ENCODE data around the gene CALM1.

The CALM1 gene

DNA sequence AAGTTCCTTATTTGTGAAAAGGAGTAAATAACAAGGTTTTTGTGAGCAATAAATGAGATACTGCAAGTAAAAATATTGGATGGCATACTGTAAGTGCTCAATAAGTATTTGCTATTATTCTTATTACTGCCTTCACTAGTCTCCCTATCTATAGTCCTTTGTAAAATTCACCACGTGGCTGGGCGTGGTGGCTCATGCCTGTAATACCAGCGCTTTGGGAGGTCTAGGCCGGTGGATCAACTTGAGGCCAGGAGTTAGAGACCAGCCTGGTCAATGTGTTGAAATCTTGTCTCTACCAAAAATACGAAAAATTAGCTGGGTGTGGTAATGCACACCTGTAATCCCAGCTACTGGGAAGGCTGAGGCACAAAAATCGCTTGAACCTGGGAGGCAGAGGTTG, 18.6 kb upstream of the CALM1 start (continued):
- TF ChIP-seq, protein P1, sequence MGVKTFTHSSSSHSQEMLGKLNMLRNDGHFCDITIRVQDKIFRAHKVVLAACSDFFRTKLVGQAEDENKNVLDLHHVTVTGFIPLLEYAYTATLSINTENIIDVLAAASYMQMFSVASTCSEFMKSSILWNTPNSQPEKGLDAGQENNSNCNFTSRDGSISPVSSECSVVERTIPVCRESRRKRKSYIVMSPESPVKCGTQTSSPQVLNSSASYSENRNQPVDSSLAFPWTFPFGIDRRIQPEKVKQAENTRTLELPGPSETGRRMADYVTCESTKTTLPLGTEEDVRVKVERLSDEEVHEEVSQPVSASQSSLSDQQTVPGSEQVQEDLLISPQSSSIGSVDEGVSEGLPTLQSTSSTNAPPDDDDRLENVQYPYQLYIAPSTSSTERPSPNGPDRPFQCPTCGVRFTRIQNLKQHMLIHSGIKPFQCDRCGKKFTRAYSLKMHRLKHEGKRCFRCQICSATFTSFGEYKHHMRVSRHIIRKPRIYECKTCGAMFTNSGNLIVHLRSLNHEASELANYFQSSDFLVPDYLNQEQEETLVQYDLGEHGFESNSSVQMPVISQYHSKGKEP (tag by site-specific recombination; IDR thresholded peaks at IDR 0.05), result no peak
- TF ChIP-seq GLI4 (tag by site-specific recombination; IDR thresholded peaks at IDR 0.05) (no peak), SETDB1 (IDR thresholded peaks at IDR 0.05; ENCODE audit: insufficient read length, low read length) (no peak), ZNF629 (tag by site-specific recombination; IDR thresholded peaks at IDR 0.05) (no peak)

DNA sequence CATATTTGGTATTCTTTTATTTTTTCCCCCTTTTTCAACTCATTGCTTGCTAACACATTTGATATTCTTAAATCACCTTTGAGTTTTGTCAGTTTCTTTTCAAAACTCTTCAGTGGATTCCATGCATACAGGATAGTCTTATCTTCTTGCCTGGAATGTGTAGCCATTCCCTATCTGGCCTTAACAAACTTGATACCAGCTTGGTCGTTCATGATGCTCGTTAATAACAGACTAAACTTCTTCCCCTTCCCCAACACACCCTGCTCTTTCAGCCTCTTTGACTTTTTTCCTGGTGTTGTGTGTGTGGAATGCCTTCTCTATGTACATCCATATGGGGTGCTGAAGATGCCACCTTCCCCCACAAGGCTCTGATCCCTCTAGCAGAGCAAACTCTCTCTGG, 17.7 kb upstream of the CALM1 start:
- H3K4me3 ChIP-seq (ENCODE audit: low read depth, low read length), result no peak overlapping the region
- ChIA-PET CTCF (no interaction called here), POLR2A (no interaction called here)
- no peaks in the 10 kb centered on the region for H3K36me3 ChIP-seq (ENCODE audit: control insufficient read depth in 2 of 2, insufficient read depth in 1 of 2, low read length in 2 of 2)
- no peaks in the 10 kb centered on the region for H3K9me3 ChIP-seq (ENCODE audit: control insufficient read depth, insufficient read depth, low read depth, low read length)
- H3K27ac ChIP-seq (ENCODE audit: extremely low read depth, low read depth, low read length), result no peak overlapping the region
- TF ChIP-seq, protein P2, sequence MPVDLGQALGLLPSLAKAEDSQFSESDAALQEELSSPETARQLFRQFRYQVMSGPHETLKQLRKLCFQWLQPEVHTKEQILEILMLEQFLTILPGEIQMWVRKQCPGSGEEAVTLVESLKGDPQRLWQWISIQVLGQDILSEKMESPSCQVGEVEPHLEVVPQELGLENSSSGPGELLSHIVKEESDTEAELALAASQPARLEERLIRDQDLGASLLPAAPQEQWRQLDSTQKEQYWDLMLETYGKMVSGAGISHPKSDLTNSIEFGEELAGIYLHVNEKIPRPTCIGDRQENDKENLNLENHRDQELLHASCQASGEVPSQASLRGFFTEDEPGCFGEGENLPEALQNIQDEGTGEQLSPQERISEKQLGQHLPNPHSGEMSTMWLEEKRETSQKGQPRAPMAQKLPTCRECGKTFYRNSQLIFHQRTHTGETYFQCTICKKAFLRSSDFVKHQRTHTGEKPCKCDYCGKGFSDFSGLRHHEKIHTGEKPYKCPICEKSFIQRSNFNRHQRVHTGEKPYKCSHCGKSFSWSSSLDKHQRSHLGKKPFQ (tag by site-specific recombination; IDR thresholded peaks at IDR 0.05), result no peak
- TF ChIP-seq CTCF (tag by site-specific recombination; IDR thresholded peaks at IDR 0.05) (no peak), ZNF146 (tag by site-specific recombination; IDR thresholded peaks at IDR 0.05) (no peak), ZNF112 (tag by site-specific recombination; IDR thresholded peaks at IDR 0.05) (no peak), ZNF473 (tag by site-specific recombination; IDR thresholded peaks at IDR 0.05) (no peak), ZEB2 (tag by site-specific recombination; IDR thresholded peaks at IDR 0.05) (no peak)
- TF ChIP-seq, protein P1 (tag by site-specific recombination; IDR thresholded peaks at IDR 0.05), result no peak
- peaks cover 13% of the 10 kb centered on the region for H3K4me1 ChIP-seq (ENCODE audit: control insufficient read depth, insufficient read depth, low read length)

DNA sequence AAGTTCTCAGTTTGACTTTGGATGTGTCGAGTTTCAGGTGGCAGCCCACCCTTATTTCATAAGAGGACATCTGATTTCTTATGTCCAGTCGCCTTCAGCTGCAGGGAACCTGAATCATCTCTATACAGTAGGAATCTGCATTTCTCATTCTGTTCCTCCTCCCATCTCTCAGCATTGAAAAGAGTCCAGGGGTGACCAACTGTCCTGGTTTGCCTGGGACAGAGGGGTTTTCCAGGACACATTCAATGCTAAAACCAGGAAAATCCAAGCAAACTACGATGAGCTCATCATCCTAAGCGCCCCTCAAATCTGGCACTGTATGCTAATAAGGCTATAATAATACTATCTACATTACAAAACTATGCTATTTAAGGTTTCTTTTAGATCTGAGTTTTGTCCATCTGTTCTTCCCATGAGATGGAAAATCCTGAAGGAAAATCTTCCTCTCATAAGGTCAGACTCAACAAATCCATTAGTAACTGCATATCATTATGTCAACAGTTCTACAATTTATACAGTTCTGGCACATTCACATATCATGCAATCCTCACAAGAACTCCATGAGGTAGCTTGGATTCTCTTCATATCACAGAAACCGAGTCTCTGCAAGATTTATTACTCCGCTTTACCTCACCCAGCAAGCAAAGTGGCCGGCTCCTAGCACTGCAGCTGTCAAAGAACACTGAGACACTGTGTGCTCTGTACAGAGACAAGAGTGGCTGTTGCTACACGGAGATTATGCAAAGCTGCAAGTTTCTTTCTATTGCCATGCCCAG, 15.6 kb upstream of the CALM1 start:
- ChIA-PET POLR2A (interaction anchor here (4.2 kb wide), 1 partner anchor 16 kb away, joined by 49 read pairs; the partner anchor contains the start of gene CALM1), CTCF (interaction anchor here (0.7 to 1.3 kb wide), 2 partner anchors 19 to 244 kb away, joined by 3 read pairs; no protein-coding TSS in a partner anchor)
- Histone ChIP-seq H3K27ac (ENCODE audit: extremely low read depth, low read depth, low read length) (no peak overlapping the region), H3K9me3 (ENCODE audit: control insufficient read depth, insufficient read depth, low read depth, low read length) (no peaks in the 10 kb centered on the region), H3K36me3 (ENCODE audit: control insufficient read depth in 2 of 2, insufficient read depth in 1 of 2, low read length in 2 of 2) (no peaks in the 10 kb centered on the region), H3K4me1 (ENCODE audit: control insufficient read depth, insufficient read depth, low read length) (peaks cover 16% of the 10 kb centered on the region), H3K4me3 (ENCODE audit: low read depth, low read length) (no peak overlapping the region)
- TF ChIP-seq, protein P3, sequence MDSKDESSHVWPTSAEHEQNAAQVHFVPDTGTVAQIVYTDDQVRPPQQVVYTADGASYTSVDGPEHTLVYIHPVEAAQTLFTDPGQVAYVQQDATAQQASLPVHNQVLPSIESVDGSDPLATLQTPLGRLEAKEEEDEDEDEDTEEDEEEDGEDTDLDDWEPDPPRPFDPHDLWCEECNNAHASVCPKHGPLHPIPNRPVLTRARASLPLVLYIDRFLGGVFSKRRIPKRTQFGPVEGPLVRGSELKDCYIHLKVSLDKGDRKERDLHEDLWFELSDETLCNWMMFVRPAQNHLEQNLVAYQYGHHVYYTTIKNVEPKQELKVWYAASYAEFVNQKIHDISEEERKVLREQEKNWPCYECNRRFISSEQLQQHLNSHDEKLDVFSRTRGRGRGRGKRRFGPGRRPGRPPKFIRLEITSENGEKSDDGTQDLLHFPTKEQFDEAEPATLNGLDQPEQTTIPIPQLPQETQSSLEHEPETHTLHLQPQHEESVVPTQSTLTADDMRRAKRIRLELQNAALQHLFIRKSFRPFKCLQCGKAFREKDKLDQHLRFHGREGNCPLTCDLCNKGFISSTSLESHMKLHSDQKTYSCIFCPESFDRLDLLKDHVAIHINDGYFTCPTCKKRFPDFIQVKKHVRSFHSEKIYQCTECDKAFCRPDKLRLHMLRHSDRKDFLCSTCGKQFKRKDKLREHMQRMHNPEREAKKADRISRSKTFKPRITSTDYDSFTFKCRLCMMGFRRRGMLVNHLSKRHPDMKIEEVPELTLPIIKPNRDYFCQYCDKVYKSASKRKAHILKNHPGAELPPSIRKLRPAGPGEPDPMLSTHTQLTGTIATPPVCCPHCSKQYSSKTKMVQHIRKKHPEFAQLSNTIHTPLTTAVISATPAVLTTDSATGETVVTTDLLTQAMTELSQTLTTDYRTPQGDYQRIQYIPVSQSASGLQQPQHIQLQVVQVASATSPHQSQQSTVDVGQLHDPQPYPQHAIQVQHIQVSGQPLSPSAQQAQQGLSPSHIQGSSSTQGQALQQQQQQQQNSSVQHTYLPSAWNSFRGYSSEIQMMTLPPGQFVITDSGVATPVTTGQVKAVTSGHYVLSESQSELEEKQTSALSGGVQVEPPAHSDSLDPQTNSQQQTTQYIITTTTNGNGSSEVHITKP (tag by site-specific recombination; IDR thresholded peaks at IDR 0.05), result peak; percentile 60; the same call in 1 of the 2 replicates
- TF ChIP-seq IKZF3 (tag by site-specific recombination; IDR thresholded peaks at IDR 0.05), result peak; percentile 81
- TF ChIP-seq ZNF518A (tag by site-specific recombination; conservative IDR thresholded peaks at IDR 0.05; ENCODE audit: low read depth), result no peak

All from HEK293 (cell line).